ENCODE measurements around the gene GNB1.

The GNB1 gene

GRCh38 chr1:1910651-1911331, 19.9 kb upstream of the GNB1 start:
- in situ Hi-C loops (cut with MboI; ENCODE audit: low sequenced_read_pairs), result no loop called here

GRCh38 chr1:1910033-1910465, 19.2 kb upstream of the GNB1 start:
- in situ Hi-C loops (cut with MboI; ENCODE audit: low sequenced_read_pairs), result no loop called here

GRCh38 chr1:1908506-1908791, 17.6 kb upstream of the GNB1 start:
- in situ Hi-C loops (cut with MboI; ENCODE audit: low sequenced_read_pairs), result no loop called here

- in situ Hi-C loops (cut with MboI; ENCODE audit: low sequenced_read_pairs), result no loop called here
Observed at GRCh38 chr1:1907098-1907736, 16.3 kb upstream of the GNB1 start.

GRCh38 chr1:1906185-1907097, 15.6 kb upstream of the GNB1 start:
- in situ Hi-C loops (cut with MboI; ENCODE audit: low sequenced_read_pairs), result no loop called here

GRCh38 chr1:1903224-1903623, 12.3 kb upstream of the GNB1 start:
- in situ Hi-C loops (cut with MboI; ENCODE audit: low sequenced_read_pairs), result no loop called here

GRCh38 chr1:1901641-1902294, 10.9 kb upstream of the GNB1 start:
- in situ Hi-C loops (cut with MboI; ENCODE audit: low sequenced_read_pairs), result no loop called here

- in situ Hi-C loops (cut with MboI; ENCODE audit: low sequenced_read_pairs), result no loop called here
Observed at GRCh38 chr1:1900883-1901640, 10.2 kb upstream of the GNB1 start.

GRCh38 chr1:1899967-1900327, 9.1 kb upstream of the GNB1 start:
- in situ Hi-C loops (cut with MboI; ENCODE audit: low sequenced_read_pairs), result no loop called here

GRCh38 chr1:1899266-1899966, 8.5 kb upstream of the GNB1 start:
- in situ Hi-C loops (cut with MboI; ENCODE audit: low sequenced_read_pairs), result no loop called here

GRCh38 chr1:1898246-1898933, 7.5 kb upstream of the GNB1 start:
- in situ Hi-C loops (cut with MboI; ENCODE audit: low sequenced_read_pairs), result no loop called here

- in situ Hi-C loops (cut with MboI; ENCODE audit: low sequenced_read_pairs), result no loop called here
Observed at GRCh38 chr1:1895456-1896336, 4.8 kb upstream of the GNB1 start.

GRCh38 chr1:1895060-1895418, 4.2 kb upstream of the GNB1 start:
- in situ Hi-C loops (cut with MboI; ENCODE audit: low sequenced_read_pairs), result no loop called here

- in situ Hi-C loops (cut with MboI; ENCODE audit: low sequenced_read_pairs), result no loop called here
Observed at GRCh38 chr1:1894354-1895059, 3.6 kb upstream of the GNB1 start.

- in situ Hi-C loops (cut with MboI; ENCODE audit: low sequenced_read_pairs), result no loop called here
Observed at GRCh38 chr1:1893997-1894353, 3.1 kb upstream of the GNB1 start.

GRCh38 chr1:1893291-1893985, 2.6 kb upstream of the GNB1 start:
- in situ Hi-C loops (cut with MboI; ENCODE audit: low sequenced_read_pairs), result no loop called here

- in situ Hi-C loops (cut with MboI; ENCODE audit: low sequenced_read_pairs), result no loop called here
Observed at GRCh38 chr1:1892763-1893120, 1.9 kb upstream of the GNB1 start.
